Calu3 (cell line): ENCODE measurements around the gene PAK6. TPM values are rescaled to one million over a fixed set of nuclear protein-coding genes. Genes with fewer than 3 reads are reported as not detected.

Experiments
- BruUV-seq: library from RNA; stranded (reverse); fragments of 400-500 nt; replicated peaks from 2 replicates; lab custom pipeline; 2021; lab: Mats Ljungman, UMichigan
- CTCF ChIA-PET: fragments of 300-600 bp; sonication (Branson Sonifier 250); formaldehyde crosslinking; loops from one replicate; lab custom pipeline; 2022; ENCODE audit warnings: antibody characterized with exemption; lab: Charles Lee
- DNase-seq: peaks from one replicate; pipeline ENCODE4 v3.0.0; 2022
- H3K27ac Mint-ChIP-seq: one replicate; pipeline ENCODE4 v1.8.0; 2022; ENCODE audit warnings: mixed read lengths; ENCODE audit not compliant: unreplicated experiment
- H3K27me3 Mint-ChIP-seq: one replicate; pipeline ENCODE4 v1.8.0; 2022; ENCODE audit warnings: mixed read lengths; ENCODE audit not compliant: unreplicated experiment
- H3K36me3 Mint-ChIP-seq: one replicate; pipeline ENCODE4 v1.8.0; 2022; ENCODE audit warnings: mild to moderate bottlenecking, moderate library complexity, mixed read lengths; ENCODE audit not compliant: insufficient read depth, unreplicated experiment
- H3K4me1 Mint-ChIP-seq: one replicate; pipeline ENCODE4 v1.8.0; 2022; ENCODE audit warnings: mild to moderate bottlenecking, low read depth, mixed read lengths; ENCODE audit not compliant: unreplicated experiment
- H3K4me3 Mint-ChIP-seq: one replicate; pipeline ENCODE4 v1.8.0; 2022; ENCODE audit warnings: mild to moderate bottlenecking, low read depth, moderate library complexity, mixed read lengths; ENCODE audit not compliant: unreplicated experiment
- H3K9me3 Mint-ChIP-seq: one replicate; pipeline ENCODE4 v1.8.0; 2022; ENCODE audit warnings: low read depth, mixed read lengths; ENCODE audit not compliant: unreplicated experiment
- intact Hi-C: fragments of 100-400 bp; cut with micrococcal nuclease; formaldehyde crosslinking; loops from one replicate; pipeline ENCODE4 v1.10.0; 2022; ENCODE audit not compliant: unreplicated experiment
- total RNA-seq: library from RNA; stranded (reverse); gene quantifications from 2 replicates; pipeline ENCODE4 v1.2.3, GENCODE V29; 2022
- TF ChIP-seq, protein P1 (sequence below): fragments of 200-600 bp; IDR thresholded peaks from one replicate; pipeline ENCODE4 v1.8.0; 2022; ENCODE audit warnings: antibody characterized with exemption; ENCODE audit not compliant: unreplicated experiment

Gene PAK6
- total RNA-seq, 1 experiment from 2014 or later: 7.1 TPM

DNA sequence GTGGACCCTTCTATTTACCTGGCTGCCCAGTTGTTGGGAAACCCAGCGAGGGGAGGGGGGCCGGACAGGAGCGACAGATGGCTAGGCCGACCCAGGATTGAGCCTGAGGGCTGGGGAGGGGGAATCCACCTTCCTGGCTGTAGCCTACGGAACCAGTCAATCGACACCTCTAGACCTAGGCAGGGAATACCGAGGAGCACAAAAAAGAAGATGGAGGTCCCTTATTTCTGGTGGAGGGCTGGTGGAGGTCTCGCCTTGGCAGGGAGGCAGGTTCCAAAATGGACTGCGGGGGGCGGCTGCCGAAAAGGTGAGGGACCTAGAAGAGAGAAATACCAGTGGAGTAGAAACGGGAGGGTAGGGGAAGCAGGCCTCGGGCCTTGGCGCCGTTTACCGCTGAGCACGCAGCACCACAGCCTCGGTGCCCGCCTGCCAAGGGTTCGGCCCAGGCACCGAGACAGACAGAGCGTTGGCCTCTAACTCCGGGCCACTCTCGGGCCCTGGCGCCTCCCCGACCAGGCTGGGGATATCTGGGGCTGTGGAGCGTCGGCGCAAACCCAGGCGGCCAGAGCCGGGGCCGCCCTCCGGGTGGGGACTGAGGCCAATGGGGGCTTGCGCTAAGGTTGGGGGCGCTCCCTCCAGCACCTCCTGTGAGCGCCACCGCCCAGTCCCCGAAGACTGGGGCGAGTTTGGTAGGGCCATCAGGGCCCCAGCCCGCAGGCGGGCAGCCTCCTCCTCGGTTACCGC lies 42.4 kb downstream of the PAK6 start:
- TF ChIP-seq, protein P1, sequence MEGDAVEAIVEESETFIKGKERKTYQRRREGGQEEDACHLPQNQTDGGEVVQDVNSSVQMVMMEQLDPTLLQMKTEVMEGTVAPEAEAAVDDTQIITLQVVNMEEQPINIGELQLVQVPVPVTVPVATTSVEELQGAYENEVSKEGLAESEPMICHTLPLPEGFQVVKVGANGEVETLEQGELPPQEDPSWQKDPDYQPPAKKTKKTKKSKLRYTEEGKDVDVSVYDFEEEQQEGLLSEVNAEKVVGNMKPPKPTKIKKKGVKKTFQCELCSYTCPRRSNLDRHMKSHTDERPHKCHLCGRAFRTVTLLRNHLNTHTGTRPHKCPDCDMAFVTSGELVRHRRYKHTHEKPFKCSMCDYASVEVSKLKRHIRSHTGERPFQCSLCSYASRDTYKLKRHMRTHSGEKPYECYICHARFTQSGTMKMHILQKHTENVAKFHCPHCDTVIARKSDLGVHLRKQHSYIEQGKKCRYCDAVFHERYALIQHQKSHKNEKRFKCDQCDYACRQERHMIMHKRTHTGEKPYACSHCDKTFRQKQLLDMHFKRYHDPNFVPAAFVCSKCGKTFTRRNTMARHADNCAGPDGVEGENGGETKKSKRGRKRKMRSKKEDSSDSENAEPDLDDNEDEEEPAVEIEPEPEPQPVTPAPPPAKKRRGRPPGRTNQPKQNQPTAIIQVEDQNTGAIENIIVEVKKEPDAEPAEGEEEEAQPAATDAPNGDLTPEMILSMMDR: no peak
- BruUV-seq: no TSS peak
- H3K9me3 Mint-ChIP-seq: no peaks in the 10 kb centered on the region
- peak overlapping the region; percentile 28 for H3K4me3 Mint-ChIP-seq
- no peak overlapping the region for H3K27ac Mint-ChIP-seq
- no peak for DNase-seq
- no peaks in the 10 kb centered on the region for H3K4me1 Mint-ChIP-seq
- H3K36me3 Mint-ChIP-seq: peaks cover under 1% of the 10 kb centered on the region
- intact Hi-C loops: no loop called here
- CTCF ChIA-PET: no interaction called here
- H3K27me3 Mint-ChIP-seq: no peaks in the 10 kb centered on the region

DNA sequence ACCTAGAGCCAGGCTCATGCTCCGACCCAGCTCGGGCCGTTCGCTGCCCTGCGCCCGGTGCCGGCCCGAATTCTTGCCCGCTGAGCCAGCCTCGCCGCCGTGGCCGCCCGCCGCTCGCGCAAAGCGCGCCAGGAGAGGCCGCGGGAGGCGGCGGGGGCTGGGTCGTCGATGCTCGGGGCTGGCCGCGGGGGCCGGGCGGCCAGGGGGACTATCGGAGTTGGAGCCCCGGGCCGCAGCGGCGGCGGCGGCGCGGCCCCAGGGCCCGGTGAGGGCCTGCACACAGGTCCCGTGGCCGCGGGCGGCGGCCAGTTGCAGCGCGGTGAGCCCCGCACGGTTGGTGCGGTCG lies 42.9 kb downstream of the PAK6 start:
- BruUV-seq: no TSS peak
- Mint-ChIP-seq H3K36me3 (no peaks in the 10 kb centered on the region), H3K4me1 (no peaks in the 10 kb centered on the region), H3K4me3 (peak overlapping the region; percentile 57), H3K9me3 (no peaks in the 10 kb centered on the region), H3K27ac (no peak overlapping the region), H3K27me3 (no peaks in the 10 kb centered on the region)
- TF ChIP-seq, protein P1: no peak
- CTCF ChIA-PET: no interaction called here
- DNase-seq: no peak
- intact Hi-C loops: no loop called here

DNA sequence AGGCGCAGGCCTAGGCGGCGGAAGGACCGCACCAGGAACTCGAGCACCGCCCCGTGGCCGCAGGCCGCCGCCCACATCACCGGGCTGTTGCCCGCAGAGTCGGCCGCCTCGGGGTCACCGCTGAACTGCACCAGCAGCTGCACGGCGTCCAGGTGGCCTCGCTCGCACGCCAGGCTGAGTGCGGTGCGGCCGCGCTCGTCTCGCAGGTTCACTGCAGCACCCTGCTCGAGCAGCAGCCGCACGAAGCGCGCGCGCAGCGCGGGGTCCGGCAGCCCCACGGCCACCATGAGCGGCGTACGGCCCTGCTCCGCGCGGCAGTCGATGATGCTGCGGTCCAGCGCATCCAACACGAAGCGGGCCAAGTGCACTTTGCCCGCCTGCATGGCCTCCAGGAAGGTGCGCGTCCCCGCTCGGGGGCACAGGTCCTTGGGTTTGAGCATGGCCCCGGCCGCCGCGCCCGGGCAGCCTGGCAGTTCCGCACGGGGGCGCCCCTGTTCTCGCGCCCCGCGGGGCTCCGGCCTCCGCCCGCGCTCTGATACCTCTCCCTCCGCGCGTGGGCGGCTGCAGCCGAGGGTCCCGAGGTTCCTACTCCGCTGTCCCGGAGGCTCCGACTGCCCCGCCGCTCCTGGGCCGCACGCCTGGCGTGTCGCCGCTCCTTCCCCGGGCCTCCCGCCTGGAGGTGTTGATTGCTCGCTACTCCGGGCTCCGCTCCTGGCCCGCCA lies 43.4 kb downstream of the PAK6 start:
- H3K27me3 Mint-ChIP-seq: no peaks in the 10 kb centered on the region

DNA sequence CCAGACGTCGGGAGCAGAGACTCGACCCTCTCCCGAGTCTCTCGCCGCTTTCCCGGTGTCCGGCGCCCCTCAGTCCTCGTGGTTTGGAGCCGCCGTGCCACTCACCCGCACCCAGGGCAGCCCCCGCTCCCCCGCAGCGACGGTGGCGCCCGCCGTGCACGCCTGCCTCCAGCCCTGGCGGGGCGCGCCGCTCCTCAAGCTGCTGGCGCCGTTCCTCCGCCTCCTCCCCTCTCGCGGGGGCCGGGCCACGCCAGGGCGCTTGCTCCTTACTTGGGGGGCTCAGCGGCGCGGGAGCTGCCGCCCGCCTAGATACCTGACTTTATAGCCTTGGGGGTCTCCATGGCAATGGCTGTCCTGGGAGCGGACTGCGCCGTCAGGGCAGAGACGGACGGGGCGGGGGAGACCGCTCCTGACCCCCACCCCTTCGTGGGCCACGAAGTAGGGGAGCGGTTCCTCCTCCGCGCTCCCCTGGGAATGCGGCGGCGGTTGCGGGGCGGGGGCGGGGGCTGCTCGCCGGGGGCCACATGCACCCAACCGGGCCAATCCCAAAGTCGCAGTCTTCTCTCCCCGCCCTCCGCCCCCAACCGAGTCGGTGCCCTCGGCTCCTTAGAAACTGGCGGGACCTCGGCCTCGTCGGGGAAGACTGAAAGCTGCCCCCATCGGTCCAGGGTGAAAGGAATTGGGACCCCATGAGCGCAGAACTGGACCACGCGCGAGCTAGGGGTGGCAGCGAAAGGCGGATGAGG lies 44.2 kb downstream of the PAK6 start, which contains the start of gene ANKRD63:
ANKRD63 (minus strand) TSS at position 196 of the 746 bp plus-strand sequence. CDS start 478 bp downstream, outside the sequence.
- no peak within 1 kb of the TSS for H3K27ac Mint-ChIP-seq
- H3K4me1 Mint-ChIP-seq: no peaks in the 10 kb centered on the region
- BruUV-seq: no TSS peak
- peak within 1 kb of the TSS; percentile 57 for H3K4me3 Mint-ChIP-seq
- TF ChIP-seq, protein P1: no peak
- H3K36me3 Mint-ChIP-seq: peaks cover 2% of the 10 kb centered on the region
- no peak for DNase-seq
- no peaks in the 10 kb centered on the region for H3K27me3 Mint-ChIP-seq
- no peaks in the 10 kb centered on the region for H3K9me3 Mint-ChIP-seq
- intact Hi-C loops: no loop called here
- CTCF ChIA-PET: interaction anchor here (0.8 to 1.0 kb wide), 3 partner anchors 14 to 83 kb away, joined by 3 to 14 read pairs (median 4); no protein-coding TSS in a partner anchor

More for the DNA sequence above, 43.4 kb downstream of the PAK6 start:
- TF ChIP-seq, protein P1: peak; percentile 65
- Mint-ChIP-seq H3K4me3 (peak overlapping the region; percentile 57), H3K9me3 (no peaks in the 10 kb centered on the region), H3K4me1 (no peaks in the 10 kb centered on the region), H3K36me3 (no peaks in the 10 kb centered on the region), H3K27ac (no peak overlapping the region)
- DNase-seq: peak; percentile 59
- CTCF ChIA-PET: interaction anchor here (0.8 to 1.0 kb wide), 3 partner anchors 14 to 84 kb away, joined by 3 to 14 read pairs (median 4); no protein-coding TSS in a partner anchor
- intact Hi-C loops: no loop called here
- BruUV-seq: no TSS peak
